Measurements from ENCODE around the gene C15orf62. TPM values are rescaled to one million over a fixed set of nuclear protein-coding genes. Genes with fewer than 3 reads are reported as not detected.

C15orf62 gene
- total RNA-seq, 1 experiment from 2014 or later, result 0.09 TPM

- peak; percentile 38 for DNase-seq (ENCODE audit: low spot score)
These were observed 12.9 kb downstream of the C15orf62 start for GRCh38 chr15:40782609-40783227.

- no peak for DNase-seq (ENCODE audit: low spot score)
These were observed 15.4 kb downstream of the C15orf62 start for GRCh38 chr15:40785164-40785563.

GRCh38 chr15:40785814-40786213 lies 16.0 kb downstream of the C15orf62 start:
- DNase-seq (ENCODE audit: low spot score), result no peak

DNA sequence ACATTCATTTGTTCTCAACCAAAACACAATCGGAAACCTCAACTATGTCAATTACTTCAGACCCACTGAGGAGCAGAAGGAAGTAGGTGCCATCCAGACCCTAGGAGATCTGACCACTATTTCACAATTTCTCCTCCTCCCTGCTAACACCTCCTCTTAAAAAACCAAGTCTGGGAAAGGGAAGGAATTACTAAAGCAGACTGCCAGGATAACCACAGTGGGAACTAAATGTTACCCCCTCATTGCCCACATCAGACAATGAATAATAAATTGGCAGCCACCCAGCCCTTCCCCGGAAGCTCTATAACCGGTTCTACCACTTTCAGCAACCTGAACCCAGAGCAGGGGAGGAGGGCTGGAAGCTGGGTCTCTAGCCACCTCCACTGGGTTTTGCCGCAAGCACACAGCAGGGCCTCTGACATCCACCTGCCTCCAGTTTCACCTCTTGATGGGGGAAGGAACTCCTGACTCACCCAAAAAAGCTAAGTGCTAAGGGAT lies 17.6 kb downstream of the C15orf62 start:
- peak; percentile 89 for DNase-seq (ENCODE audit: low spot score)

- no peak for DNase-seq (ENCODE audit: low spot score)
These were observed 18.2 kb downstream of the C15orf62 start for GRCh38 chr15:40787991-40788390.

GRCh38 chr15:40789119-40789518 lies 19.3 kb downstream of the C15orf62 start:
- DNase-seq (ENCODE audit: low spot score), result no peak

DNA sequence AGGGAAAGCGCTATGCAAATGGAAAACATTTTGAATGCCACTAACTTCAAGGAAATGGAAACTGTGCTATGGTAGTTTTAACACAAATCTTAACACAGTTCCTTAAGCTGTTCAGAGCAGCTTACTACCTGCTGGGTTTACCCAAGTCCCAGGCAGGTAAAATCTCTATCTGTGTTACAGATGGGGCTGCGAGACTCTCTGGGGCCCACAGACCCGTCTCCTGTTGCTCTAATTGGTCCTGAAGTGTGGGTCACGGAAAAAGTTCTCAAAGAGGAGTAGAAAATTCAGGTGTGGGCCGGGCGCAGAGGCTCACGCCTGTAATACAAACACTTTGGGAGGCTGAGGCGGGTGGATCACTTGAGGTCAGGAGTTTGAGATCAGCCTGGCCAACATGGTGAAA lies 20.2 kb downstream of the C15orf62 start:
- DNase-seq (ENCODE audit: low spot score), result no peak

- peak; percentile 35 for DNase-seq (ENCODE audit: low spot score)
These were observed 20.9 kb downstream of the C15orf62 start for GRCh38 chr15:40790718-40791117.

DNA sequence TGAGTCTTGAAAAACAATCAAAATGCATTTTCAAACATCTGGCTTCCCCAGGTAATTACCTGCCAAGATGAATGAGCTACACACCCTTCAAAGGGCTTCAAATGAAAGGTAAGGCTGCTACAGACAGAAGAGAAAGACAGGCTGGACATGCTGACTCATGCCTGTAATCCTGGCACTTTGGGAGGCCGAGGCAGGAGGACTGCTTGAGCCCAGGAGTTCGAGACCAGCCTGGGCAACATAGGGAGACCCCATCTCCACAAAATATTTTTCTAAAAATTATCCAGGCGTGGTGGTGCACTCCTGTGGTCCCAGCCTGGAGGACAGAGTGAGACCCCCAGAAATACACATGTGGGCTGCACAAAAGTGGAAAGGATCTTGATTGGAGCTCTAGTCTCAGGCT lies 22.6 kb downstream of the C15orf62 start:
- no peak for DNase-seq (ENCODE audit: low spot score)

DNA sequence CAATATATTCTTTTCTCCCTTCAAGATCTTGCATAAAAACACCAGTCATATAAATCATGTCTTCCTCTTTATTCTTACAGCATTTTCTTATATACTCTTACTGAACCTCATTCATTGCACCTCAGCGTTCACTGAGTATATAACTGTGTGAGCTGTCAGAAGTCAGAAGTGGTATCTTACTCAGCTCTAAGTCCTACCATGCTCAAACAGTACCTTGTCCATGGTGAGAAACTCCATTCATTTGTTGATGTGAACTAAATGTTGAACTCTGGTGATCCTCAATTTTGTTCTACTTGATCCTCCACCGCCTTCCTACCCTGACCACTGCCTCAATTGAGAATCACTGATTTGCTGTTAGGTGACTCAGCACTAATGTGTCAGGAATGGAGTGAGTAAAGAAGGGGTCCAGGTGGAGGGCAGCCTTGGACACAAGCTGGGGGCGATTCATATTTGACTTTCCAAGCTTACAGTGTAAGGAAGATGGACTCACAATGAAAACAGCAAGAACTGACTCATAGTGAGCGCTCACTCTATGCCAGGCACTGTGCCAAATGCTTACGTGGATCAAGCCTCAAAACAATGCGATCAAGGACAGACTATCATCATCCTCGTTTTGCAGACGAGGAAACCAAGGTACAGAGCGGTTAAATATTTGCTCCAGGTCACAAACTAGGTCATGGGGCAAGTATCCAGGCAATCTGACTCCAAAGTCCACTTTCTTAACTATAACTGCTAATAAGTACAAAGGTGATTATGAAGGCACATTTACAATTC lies 23.6 kb downstream of the C15orf62 start:
- DNase-seq (ENCODE audit: low spot score), result peak; percentile 86

GRCh38 chr15:40796041-40796440 lies 26.3 kb downstream of the C15orf62 start:
- no peak for DNase-seq (ENCODE audit: low spot score)

DNA sequence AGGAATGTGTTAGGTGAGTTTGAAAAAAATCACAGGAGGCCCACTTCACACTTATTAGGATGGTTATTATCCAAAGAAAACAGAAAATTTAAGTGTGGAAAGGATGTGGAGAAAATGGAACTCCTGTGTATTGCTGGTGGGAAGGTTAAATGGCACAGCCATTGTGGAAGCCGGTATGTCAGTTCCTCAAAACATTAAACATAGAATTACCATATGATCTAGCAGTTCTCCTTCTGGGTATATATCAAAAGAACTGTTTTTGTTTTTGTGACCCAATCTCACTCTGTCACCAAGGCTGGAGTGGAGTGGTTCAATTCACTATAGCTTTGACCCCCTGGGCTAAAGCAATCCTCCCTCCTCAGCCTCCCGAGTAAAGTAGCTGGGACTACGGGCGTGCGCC lies 26.7 kb downstream of the C15orf62 start:
- no peak for DNase-seq (ENCODE audit: low spot score)

- DNase-seq (ENCODE audit: low spot score), result no peak
These were observed 29.7 kb downstream of the C15orf62 start for GRCh38 chr15:40799523-40799922.

DNA sequence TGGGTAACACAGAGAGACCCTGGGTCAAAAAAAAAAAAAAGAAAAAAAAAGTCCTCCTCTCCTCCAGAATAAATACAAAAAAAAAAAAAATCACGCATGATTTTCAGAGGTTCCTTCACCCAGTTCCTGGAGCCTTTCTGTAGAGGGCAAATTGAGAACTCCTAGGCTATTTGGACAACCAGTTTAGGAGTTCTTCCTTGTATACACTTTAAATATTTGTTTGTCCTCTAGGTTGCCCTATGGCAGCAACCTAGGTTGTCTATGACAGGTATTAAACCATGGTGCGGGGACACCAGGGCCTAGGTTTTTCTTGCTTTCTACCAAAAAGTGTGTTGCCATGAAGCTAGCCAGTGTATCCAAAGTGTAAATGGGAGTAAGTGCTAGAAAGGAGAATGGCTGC lies 33.3 kb downstream of the C15orf62 start:
- no peak for DNase-seq (ENCODE audit: low spot score)

- no peak for DNase-seq (ENCODE audit: low spot score)
These were observed 33.9 kb downstream of the C15orf62 start for GRCh38 chr15:40803688-40804087.

DNA sequence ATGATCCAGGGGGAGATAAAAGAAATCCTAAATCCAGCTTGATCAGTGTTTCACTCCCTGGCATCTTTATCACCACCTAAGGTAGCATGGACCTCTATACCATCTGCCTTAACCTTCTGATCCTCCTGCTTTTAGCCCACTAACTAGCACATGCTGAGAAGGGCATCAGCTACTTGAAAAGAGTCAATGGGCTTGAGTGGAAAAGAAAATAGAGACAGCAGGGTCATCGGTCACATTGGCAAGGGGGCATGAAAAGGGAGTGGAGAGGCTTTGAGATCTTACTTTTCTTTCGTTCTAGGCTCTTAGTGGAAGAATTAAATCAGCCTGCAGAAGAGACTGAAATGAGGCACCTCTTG lies 36.9 kb downstream of the C15orf62 start:
- no peak for DNase-seq (ENCODE audit: low spot score)

DNA sequence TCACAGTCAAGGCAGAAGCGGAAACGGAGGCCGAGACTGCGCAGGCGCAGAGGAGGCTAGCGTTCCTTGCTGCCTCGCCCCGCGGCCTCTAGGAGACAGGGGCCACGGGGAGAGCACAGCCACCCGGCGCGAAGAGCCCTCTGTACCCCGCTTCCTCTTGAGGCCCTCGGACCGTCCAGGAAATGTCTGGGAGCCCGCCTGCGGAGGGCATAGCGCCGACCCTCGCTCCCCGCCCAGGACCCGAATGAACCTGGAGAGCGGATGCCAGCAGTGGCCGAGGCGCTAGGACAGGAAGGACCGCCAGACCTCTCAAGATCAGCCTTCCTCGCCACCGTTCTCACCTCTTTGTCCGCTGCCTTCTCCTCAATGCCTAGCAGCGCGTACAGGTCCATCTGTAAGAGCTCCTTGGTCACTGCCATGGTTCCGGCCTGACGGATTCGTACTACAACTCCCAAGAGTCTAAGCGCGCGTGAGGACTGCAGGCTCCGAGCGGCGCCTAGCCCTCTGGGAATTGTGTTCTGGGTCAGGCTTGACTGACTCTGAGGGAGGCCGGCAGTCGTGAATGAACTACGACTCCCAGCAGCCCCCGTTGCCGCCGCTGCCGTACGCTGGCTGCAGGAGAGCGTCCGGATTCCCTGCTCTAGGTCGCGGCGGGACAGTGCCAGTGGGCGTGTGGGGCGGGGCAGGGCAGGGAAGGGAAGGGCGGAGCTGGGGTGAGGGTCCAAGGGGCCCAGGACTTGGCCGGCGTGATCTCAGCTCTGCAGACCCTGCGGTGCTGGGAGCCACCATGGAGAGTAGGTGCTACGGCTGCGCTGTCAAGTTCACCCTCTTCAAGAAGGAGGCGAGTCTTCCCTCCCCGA lies 37.5 kb downstream of the C15orf62 start, which contains the start of the genes DNAJC17 and ZFYVE19:
Gene DNAJC17, minus strand, starts transcription at position 446 of the 860 bp plus-strand sequence. Its CDS starts 27 bp downstream, at position 419.
Gene ZFYVE19, plus strand, starts transcription at position 62 of the 860 bp plus-strand sequence. Its CDS starts 501 bp downstream, at position 563.
- DNase-seq (ENCODE audit: low spot score), result peak; percentile 94

- DNase-seq (ENCODE audit: low spot score), result no peak
These were observed 38.2 kb downstream of the C15orf62 start for GRCh38 chr15:40807888-40808461.

DNA sequence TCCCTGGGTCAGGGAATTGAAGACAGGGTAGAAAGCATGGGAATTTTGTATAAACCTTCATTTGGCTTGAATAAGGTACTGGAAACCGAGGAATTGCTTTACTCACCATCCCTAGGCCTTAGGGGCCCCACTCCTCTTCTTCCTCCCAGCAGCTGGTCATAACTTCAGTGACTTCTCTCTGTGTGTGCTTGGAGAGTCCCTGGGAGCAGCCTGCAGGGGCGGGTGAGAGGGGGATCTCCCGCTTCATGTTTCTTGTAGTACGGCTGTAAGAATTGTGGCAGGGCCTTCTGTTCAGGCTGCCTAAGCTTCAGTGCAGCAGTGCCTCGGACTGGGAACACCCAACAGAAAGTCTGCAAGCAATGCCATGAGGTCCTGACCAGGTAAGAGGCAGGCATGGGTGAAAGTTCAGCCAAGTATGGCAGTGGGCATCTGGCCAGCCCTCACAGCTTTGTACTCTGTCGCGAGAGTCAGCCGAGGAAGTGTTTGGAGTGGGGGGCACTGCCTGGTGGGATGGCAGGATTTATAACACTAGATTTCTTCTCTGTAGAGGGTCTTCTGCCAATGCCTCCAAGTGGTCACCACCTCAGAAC lies 39.2 kb downstream of the C15orf62 start:
- DNase-seq (ENCODE audit: low spot score), result no peak

DNA sequence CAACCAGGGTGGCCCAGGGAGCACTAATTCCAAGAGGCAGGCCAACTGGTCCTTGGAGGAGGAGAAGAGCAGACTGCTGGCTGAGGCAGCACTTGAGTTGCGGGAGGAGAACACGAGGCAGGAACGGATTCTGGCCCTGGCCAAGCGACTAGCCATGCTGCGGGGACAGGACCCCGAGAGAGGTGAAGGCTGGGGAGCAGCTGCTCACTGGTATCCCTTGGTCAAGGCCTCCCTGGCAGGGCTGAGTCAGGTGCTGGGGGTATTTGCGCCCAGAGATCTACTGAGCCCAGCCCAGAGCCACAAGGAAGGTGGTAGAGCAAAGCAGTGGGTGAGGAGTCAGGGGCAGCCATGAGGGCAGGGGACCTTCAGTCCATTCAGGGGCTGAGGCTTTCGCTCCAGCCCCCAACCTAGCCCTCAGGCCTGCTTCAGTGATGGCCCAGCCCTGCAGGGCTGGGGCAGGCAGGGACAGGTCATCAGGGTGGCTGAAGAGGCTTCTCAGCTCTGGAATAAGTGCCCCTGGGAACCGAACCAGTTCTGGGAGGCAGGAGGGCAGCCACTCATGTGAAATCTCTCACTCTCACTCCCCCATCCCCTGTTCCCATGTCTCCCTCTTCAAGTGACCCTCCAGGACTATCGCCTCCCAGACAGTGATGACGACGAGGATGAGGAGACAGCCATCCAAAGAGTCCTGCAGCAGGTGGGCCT lies 43.1 kb downstream of the C15orf62 start:
- DNase-seq (ENCODE audit: low spot score), result no peak

Data from A172 (cell line).